NCI-H460 (cell line): ENCODE measurements around the gene KCNMB4. TPM values are rescaled to one million over a fixed set of nuclear protein-coding genes. Genes with fewer than 3 reads are reported as not detected.
A peak's percentile ranks its signal among the peaks of the same experiment; 100 is the strongest.

ENCODE experiments used
- DNase-seq: peaks from one replicate; pipeline ENCODE4 v3.0.0-alpha.2; 2016; ENCODE audit warnings: low read depth; ENCODE audit errors: extremely low read depth
- total RNA-seq: library from RNA; depleted of rRNA; stranded (reverse); fragments of >200 nt; shearing (Covaris generic); gene quantifications from 2 replicates; pipeline ENCODE4 v1.2.3, GENCODE V29; 2014

Gene KCNMB4
- total RNA-seq, 1 experiment from 2014 or later, result 2.0 TPM

DNA sequence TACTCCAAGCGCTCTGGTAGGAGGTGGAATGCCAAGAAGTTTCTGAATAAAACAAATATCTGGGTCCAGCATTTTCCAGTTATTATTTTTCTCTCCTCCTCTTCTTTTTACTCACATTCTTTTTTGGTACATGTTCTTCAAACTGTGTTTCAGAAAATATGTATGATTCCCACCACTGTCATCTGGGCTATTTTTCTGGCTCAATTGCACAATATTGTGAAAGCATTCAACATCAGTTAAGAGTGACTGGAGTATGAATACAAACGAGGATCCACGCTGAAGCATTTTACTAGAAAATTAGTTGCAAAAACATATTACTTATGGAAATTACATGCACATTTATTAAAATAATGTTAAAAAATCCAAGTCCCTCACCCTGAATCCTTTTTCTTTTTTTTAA is 61.5 kb downstream of the KCNMB4 start:
- no peak for DNase-seq

GRCh38 chr12:70430400-70430799 is 64.3 kb downstream of the KCNMB4 start:
- DNase-seq, result no peak

GRCh38 chr12:70436836-70437235 is 70.7 kb downstream of the KCNMB4 start:
- DNase-seq, result no peak

DNA sequence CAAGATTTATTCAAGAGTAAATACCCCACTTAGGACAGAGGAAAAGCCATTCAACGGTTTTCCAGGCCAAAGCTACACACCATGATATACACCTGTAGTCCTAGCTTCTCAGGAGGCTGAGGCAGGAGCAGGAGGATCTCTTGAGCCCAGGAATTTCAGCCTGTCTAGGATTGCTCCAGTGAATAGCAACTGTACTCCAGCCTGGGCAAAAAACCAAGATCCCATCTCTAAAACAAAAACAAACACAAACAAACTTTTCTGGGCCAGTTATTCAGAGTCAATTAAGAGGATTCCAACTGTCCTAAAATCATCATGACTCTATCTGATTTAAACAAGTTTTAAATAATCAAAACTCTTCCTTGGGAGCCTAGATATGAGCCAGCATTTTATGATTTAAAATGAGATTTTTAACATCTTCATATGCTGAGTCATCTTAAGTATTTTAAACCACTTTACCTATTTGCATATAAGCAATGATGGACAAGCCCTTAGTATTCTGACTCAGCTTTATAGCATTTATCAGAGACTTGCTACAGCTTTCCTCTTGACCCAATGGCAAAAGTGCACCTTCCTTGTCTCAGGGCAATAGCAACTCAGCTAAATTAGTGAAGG is 77.1 kb downstream of the KCNMB4 start:
- peak; percentile 12 for DNase-seq

- no peak for DNase-seq
Observed at GRCh38 chr12:70444903-70445302, 78.8 kb downstream of the KCNMB4 start.

DNA sequence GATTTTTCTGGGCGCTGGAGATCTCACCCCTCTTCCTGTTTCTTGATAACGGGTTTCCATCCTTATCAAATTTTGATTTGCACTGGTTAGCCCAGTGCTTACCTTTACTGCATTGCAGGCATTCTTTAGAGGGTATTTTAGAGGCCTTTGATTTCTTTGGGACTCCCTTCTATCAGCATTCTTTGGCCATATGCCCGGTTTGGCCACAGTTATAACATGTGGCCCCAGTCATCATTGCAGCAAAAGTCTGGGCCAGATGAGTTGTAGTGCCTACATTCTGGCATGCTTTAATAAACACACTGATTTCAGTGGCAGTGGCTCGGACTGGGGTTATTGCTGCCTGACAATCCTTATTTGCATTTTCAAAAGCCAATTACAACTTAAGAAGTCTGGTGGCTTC is 82.3 kb downstream of the KCNMB4 start:
- no peak for DNase-seq

GRCh38 chr12:70449074-70449752 is 83.1 kb downstream of the KCNMB4 start:
- no peak for DNase-seq

- no peak for DNase-seq
Observed at GRCh38 chr12:70449753-70450341, 83.8 kb downstream of the KCNMB4 start.

- no peak for DNase-seq
Observed at GRCh38 chr12:70451528-70451927, 85.4 kb downstream of the KCNMB4 start.

DNA sequence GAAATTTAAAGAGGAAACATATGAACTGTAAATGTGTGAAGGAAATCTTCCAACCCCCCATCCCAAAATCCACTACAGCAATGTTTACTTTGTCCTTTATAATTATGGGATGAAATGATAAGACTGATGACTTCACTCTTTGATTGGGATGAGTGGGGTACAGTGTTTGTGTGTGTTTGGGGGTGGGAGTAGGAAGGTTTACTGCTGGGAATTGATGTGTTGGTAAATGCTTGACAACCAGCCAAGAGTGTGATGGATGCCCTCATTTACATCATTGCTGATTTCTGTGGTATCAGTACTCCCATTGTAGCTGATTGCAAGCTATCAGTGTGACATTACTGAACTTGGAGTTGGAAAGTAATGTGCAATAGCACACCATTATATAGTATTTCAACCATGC is 90.9 kb downstream of the KCNMB4 start:
- DNase-seq, result no peak

DNA sequence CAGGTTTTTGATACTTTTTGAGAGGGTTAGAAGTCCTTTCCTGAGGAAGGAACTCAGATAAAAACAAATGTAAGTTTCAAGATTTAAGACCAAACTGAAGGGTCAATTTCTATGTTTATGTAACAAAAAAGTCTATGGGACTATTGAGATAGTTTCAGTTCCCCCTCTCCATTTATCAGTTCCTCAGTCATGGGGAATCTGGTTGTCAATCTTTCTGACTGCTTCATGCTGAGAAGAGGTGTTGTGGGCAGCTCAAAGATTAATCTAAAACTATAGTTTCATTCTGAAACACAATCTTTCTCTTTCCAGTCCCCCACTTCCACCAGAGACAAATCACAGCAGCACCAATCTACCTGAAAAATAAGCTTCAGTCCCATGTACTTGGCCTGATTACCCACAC is 93.7 kb downstream of the KCNMB4 start:
- DNase-seq, result no peak

DNA sequence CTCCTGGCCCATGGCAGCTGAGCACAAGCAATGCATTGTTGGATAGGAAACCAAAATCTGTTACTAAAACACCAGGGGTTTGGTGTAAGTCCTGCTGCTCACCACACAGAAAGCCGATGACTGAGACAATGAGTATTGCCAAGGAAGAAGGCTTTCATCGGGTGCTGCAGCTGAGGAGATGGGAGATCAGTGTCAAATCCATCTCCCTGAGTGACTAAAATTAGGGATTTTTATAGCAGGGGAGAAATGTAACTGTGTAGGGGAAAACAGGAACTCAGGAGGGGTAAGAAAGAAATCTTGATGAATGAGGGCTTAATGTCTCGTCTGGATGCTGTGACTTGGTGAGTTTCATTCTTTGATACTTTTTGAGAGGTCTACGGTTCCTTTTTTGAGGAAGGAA is 97.9 kb downstream of the KCNMB4 start:
- no peak for DNase-seq

DNA sequence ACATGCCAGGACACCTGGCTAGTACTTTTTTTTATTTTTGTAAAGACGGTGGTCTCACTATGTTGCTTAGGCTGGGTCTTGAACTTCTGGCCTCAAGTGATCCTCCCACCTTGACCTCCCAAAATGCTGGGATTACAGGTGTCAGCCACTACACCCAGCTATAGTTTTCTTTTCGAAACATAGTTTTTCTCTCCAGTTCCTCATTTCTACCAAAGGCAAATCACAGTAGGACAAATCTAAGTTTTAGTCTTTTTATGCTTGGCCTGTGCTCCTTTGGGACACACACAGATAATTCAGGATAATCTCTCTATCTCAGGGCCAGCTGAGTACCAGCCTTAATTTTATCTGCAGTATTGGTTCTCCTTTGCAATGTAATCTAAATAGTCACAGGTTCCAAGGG is 100.7 kb downstream of the KCNMB4 start:
- no peak for DNase-seq

GRCh38 chr12:70467476-70467875 is 101.4 kb downstream of the KCNMB4 start:
- DNase-seq, result no peak

GRCh38 chr12:70467918-70468733 is 102.0 kb downstream of the KCNMB4 start:
- no peak for DNase-seq

DNA sequence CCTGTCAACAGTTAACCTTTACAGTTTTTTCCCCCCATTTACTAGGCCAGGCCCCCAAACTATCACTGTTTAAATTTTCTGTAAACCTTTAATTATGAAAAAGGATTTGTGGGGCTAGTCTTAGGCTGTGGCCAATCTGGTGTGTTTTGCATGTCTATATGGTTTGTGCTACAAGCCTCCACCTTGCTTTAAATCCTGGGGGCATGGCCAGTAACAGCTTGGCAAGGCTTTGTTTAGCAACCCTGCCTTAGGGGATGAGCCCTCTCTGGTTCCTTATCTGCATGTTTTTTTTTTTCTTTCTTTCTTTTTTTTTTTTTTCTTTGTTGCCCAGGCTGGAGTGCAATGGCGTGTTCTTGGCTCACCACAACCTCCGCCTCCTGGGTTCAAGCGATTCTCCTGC is 102.7 kb downstream of the KCNMB4 start:
- DNase-seq, result no peak

DNA sequence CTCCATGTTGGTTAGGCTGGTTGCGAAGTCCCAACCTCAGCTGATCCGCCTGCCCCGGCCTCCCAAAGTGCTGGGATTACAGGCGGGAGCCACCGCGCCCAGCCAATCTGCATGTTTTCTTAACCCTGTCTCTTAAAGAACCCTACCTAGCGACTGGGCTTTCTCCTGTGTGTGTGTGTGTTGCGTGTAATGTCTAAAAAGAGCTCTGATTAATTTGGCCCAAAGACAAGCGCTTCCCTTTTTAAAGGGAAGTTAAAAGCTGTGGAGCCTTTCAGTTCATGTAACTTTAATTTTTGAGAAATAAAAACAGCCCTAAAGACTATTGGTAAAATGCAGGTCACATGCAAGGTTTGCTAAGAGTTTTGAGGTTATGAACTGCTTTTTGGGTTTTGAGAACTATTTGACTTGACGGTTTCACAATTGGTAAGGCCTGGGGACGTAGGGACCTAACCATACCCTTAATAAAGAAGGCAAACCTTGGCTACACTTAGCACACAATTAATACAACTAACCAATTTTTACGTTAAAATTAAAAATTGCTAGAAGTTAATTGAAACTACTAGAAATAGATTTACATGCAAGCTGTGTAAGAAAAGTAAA is 103.2 kb downstream of the KCNMB4 start:
- no peak for DNase-seq

- no peak for DNase-seq
Observed at GRCh38 chr12:70482764-70483163, 116.7 kb downstream of the KCNMB4 start.
